HepG2 (cell line): Measurements from ENCODE around the gene MRPL58. TPM values are rescaled to one million over a fixed set of nuclear protein-coding genes. Genes with fewer than 3 reads are reported as not detected.

Experiments
- CREB1 ChIP-seq, 2 experiments: fragments of 450-650 bp in 1 of 2; IDR thresholded peaks; 2 replicates each; pipeline ENCODE4 v1.6.1; 2016 to 2017; ENCODE audit warnings: control low read depth in 1 of 2, mild to moderate bottlenecking in 1 of 2, missing compliant biosample characterization in 1 of 2, missing genetic modification characterization in 1 of 2
- DPF2 ChIP-seq: sonication (generic); formaldehyde crosslinking; IDR thresholded peaks from 2 replicates; pipeline ENCODE4 v1.4.0; 2020; ENCODE audit warnings: mild to moderate bottlenecking, low read depth, missing genetic modification reagents, borderline replicate concordance
- ERF ChIP-seq: IDR thresholded peaks from 2 replicates; pipeline ENCODE4 v1.6.1; 2018; ENCODE audit warnings: missing biosample characterization, missing genetic modification reagents
- FUBP1 ChIP-seq: sonication (generic); formaldehyde crosslinking; IDR thresholded peaks from 2 replicates; pipeline ENCODE4 v1.5.1; 2020; ENCODE audit warnings: missing genetic modification reagents, mild to moderate bottlenecking, borderline replicate concordance
- GLI4 ChIP-seq: sonication (generic); formaldehyde crosslinking; IDR thresholded peaks from 2 replicates; pipeline ENCODE4 v1.5.1; 2020; ENCODE audit warnings: missing genetic modification reagents, mild to moderate bottlenecking, moderate library complexity, borderline replicate concordance
- HOXA7 ChIP-seq: sonication (generic); formaldehyde crosslinking; IDR thresholded peaks from 2 replicates; pipeline ENCODE4 v1.8.1; 2022; ENCODE audit warnings: mild to moderate bottlenecking, missing genetic modification reagents, moderate library complexity
- PRPF4 ChIP-seq: fragments of 200-400 bp; formaldehyde crosslinking; IDR thresholded peaks from 2 replicates; pipeline ENCODE4 v1.6.1; 2016; ENCODE audit warnings: low read length, low read depth; ENCODE audit not compliant: poor library complexity, severe bottlenecking
- RAD21 ChIP-seq: fragments of 450-650 bp; formaldehyde crosslinking; IDR thresholded peaks from 2 replicates; pipeline ENCODE4 v1.5.0; 2020; ENCODE audit warnings: mild to moderate bottlenecking
- RXRB ChIP-seq: IDR thresholded peaks from 2 replicates; pipeline ENCODE4 v1.6.1; 2016; ENCODE audit warnings: borderline replicate concordance, missing genetic modification reagents, missing compliant biosample characterization
- SOX13 ChIP-seq, 3 experiments: fragments of 450-650 bp in 1 of 3; sonication (generic) in 1 of 3; formaldehyde crosslinking in 1 of 3; IDR thresholded peaks in 2 of 3; conservative IDR thresholded peaks in 1 of 3; 2 replicates each; pipeline versions ENCODE4 v1.5.0 to v1.6.1; 2016 to 2020; ENCODE audit warnings: antibody characterized with exemption in 1 of 3, mild to moderate bottlenecking in 1 of 3, missing compliant biosample characterization in 1 of 3, missing genetic modification reagents in 1 of 3, moderate library complexity in 1 of 3
- SUZ12 ChIP-seq: fragments of 150-350 bp; IDR thresholded peaks from 2 replicates; pipeline ENCODE4 v1.6.1; 2014; ENCODE audit warnings: low read depth, low read length
- ZFP36 ChIP-seq: fragments of 150-350 bp; IDR thresholded peaks from 2 replicates; pipeline ENCODE4 v1.6.1; 2018; ENCODE audit warnings: borderline replicate concordance, low read length, low read depth; ENCODE audit not compliant: partially characterized antibody
- ZNF549 ChIP-seq: sonication (generic); formaldehyde crosslinking; IDR thresholded peaks from 2 replicates; pipeline ENCODE4 v1.5.0; 2020; ENCODE audit warnings: missing genetic modification reagents
- ZNF589 ChIP-seq: sonication (generic); formaldehyde crosslinking; conservative IDR thresholded peaks from 2 replicates; pipeline ENCODE4 v1.8.0; 2022; ENCODE audit warnings: mild to moderate bottlenecking, moderate library complexity, missing genetic modification reagents
- polyA plus RNA-seq, 8 experiments: library from polyadenylated mRNA; depleted of rRNA in 3 of 8; stranded (reverse) in 7 of 8; unstranded in 1 of 8; fragments of >200 nt; fragmentation: Illumina TruSeq in 4 of 8; extraction: Trizol in 4 of 8; gene quantifications; 2 replicates each; pipeline versions ENCODE4 v1.2.1 to v1.2.3, GENCODE V29; 2011 to 2016; ENCODE audit warnings: low read depth in 4 of 8, missing spikeins in 1 of 8, mixed read lengths in 1 of 8; ENCODE audit not compliant: insufficient read depth in 1 of 8
- total RNA-seq, 5 experiments: library from RNA; depleted of rRNA; stranded (reverse); fragments of >200 nt; fragmentation: Illumina TruSeq; extraction: Trizol; gene quantifications; 2 replicates each; pipeline ENCODE4 v1.2.3, GENCODE V29; 2016; ENCODE audit warnings: low read depth in 1 of 5
- TF ChIP-seq, protein P1 (sequence below): IDR thresholded peaks from 2 replicates; pipeline ENCODE4 v1.6.1; 2018; ENCODE audit warnings: missing genetic modification reagents
- TF ChIP-seq, protein P2 (sequence below): sonication (generic); IDR thresholded peaks from 2 replicates; pipeline ENCODE4 v1.6.1; 2016; ENCODE audit warnings: low read depth, borderline replicate concordance
- TF ChIP-seq, protein P3 (sequence below): IDR thresholded peaks from 2 replicates; pipeline ENCODE4 v1.4.0; 2020; ENCODE audit warnings: mild to moderate bottlenecking, missing genetic modification reagents

MRPL58 gene
- total and polyA plus RNA-seq, 2 of the 13 experiments (the other 11 are each of a cell fraction or from before 2014, with no cell fraction given), result 44.9 to 68.9 TPM

- TF ChIP-seq SUZ12 (no peak), PRPF4 (no peak), ZFP36 (no peak), CREB1 (IDR thresholded peaks at IDR 0.05) (no peak), CREB1 (CRISPR knock-in tag; IDR thresholded peaks at IDR 0.05) (no peak), ZNF589 (CRISPR knock-in tag) (no peak), RXRB (CRISPR knock-in tag) (peak; percentile 49; the same call in 1 of the 2 replicates), ZNF549 (CRISPR knock-in tag) (no peak), SOX13 (IDR thresholded peaks at IDR 0.05) (no peak), SOX13 (CRISPR knock-in tag; conservative IDR thresholded peaks at IDR 0.05 in 1 of 2, IDR thresholded peaks at IDR 0.05 in 1 of 2) (no peak; a peak in 1 of 4 replicates), ERF (CRISPR knock-in tag) (no peak), DPF2 (CRISPR knock-in tag) (peak; percentile 73; the same call in 1 of the 2 replicates), FUBP1 (CRISPR knock-in tag) (no peak), HOXA7 (no peak), RAD21 (CRISPR knock-in tag) (peak; percentile 15; the same call in 1 of the 2 replicates), GLI4 (CRISPR knock-in tag) (no peak)
- TF ChIP-seq, protein P1, sequence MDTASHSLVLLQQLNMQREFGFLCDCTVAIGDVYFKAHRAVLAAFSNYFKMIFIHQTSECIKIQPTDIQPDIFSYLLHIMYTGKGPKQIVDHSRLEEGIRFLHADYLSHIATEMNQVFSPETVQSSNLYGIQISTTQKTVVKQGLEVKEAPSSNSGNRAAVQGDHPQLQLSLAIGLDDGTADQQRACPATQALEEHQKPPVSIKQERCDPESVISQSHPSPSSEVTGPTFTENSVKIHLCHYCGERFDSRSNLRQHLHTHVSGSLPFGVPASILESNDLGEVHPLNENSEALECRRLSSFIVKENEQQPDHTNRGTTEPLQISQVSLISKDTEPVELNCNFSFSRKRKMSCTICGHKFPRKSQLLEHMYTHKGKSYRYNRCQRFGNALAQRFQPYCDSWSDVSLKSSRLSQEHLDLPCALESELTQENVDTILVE (CRISPR knock-in tag), result peak; percentile 31; the same call in 1 of the 2 replicates
- TF ChIP-seq, protein P2, sequence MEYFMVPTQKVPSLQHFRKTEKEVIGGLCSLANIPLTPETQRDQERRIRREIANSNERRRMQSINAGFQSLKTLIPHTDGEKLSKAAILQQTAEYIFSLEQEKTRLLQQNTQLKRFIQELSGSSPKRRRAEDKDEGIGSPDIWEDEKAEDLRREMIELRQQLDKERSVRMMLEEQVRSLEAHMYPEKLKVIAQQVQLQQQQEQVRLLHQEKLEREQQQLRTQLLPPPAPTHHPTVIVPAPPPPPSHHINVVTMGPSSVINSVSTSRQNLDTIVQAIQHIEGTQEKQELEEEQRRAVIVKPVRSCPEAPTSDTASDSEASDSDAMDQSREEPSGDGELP, result peak; percentile 98
- TF ChIP-seq, protein P3, sequence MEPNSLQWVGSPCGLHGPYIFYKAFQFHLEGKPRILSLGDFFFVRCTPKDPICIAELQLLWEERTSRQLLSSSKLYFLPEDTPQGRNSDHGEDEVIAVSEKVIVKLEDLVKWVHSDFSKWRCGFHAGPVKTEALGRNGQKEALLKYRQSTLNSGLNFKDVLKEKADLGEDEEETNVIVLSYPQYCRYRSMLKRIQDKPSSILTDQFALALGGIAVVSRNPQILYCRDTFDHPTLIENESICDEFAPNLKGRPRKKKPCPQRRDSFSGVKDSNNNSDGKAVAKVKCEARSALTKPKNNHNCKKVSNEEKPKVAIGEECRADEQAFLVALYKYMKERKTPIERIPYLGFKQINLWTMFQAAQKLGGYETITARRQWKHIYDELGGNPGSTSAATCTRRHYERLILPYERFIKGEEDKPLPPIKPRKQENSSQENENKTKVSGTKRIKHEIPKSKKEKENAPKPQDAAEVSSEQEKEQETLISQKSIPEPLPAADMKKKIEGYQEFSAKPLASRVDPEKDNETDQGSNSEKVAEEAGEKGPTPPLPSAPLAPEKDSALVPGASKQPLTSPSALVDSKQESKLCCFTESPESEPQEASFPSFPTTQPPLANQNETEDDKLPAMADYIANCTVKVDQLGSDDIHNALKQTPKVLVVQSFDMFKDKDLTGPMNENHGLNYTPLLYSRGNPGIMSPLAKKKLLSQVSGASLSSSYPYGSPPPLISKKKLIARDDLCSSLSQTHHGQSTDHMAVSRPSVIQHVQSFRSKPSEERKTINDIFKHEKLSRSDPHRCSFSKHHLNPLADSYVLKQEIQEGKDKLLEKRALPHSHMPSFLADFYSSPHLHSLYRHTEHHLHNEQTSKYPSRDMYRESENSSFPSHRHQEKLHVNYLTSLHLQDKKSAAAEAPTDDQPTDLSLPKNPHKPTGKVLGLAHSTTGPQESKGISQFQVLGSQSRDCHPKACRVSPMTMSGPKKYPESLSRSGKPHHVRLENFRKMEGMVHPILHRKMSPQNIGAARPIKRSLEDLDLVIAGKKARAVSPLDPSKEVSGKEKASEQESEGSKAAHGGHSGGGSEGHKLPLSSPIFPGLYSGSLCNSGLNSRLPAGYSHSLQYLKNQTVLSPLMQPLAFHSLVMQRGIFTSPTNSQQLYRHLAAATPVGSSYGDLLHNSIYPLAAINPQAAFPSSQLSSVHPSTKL, result peak; percentile 52; the same call in 1 of the 2 replicates
These were observed 40.1 kb upstream of the MRPL58 start, which contains the start of gene HID1 (continued) for GRCh38 chr17:74972107-74972972.
